Endodermal cell (in vitro differentiated cells): ENCODE data around the gene RGS5. TPM values are rescaled to one million over a fixed set of nuclear protein-coding genes. Genes with fewer than 3 reads are reported as not detected.
A peak's percentile ranks its signal among the peaks of the same experiment; 100 is the strongest.

Experiments used
- DNase-seq: peaks from one replicate; pipeline ENCODE4 v3.0.0-alpha.2; 2017
- H3K27ac ChIP-seq: 2 replicates; pipeline ENCODE4 v1.5.1; 2013; ENCODE audit warnings: mild to moderate bottlenecking, low read depth, low read length, moderate library complexity
- H3K27me3 ChIP-seq: 2 replicates; pipeline ENCODE4 v1.6.1; 2013; ENCODE audit warnings: mild to moderate bottlenecking, low read length, moderate library complexity; ENCODE audit not compliant: insufficient read depth, control insufficient read depth, poor library complexity, severe bottlenecking
- H3K36me3 ChIP-seq: 2 replicates; pipeline ENCODE4 v1.7.0; 2013; ENCODE audit warnings: mild to moderate bottlenecking, low read length, moderate library complexity; ENCODE audit not compliant: control insufficient read depth, insufficient read depth
- H3K4me1 ChIP-seq: one replicate; pipeline ENCODE4 v1.7.0; 2013; ENCODE audit warnings: low read length; ENCODE audit not compliant: control insufficient read depth, insufficient read depth
- H3K4me3 ChIP-seq: 2 replicates; pipeline ENCODE4 v1.5.1; 2013; ENCODE audit warnings: mild to moderate bottlenecking, low read length, moderate library complexity
- H3K9ac ChIP-seq: 2 replicates; pipeline ENCODE4 v1.6.1; 2013; ENCODE audit warnings: mild to moderate bottlenecking, low read length, moderate library complexity; ENCODE audit not compliant: poor library complexity, severe bottlenecking; ENCODE audit errors: extremely low read depth
- H3K9me3 ChIP-seq: 2 replicates; pipeline ENCODE4 v1.6.1; 2013; ENCODE audit warnings: mild to moderate bottlenecking, low read length, moderate library complexity; ENCODE audit not compliant: control insufficient read depth
- H3K27ac Mint-ChIP-seq: 2 replicates; pipeline ENCODE4 v1.8.0; 2020; ENCODE audit warnings: mixed read lengths
- H3K27me3 Mint-ChIP-seq: 2 replicates; pipeline ENCODE4 v1.8.0; 2021; ENCODE audit warnings: mild to moderate bottlenecking, mixed read lengths; ENCODE audit not compliant: insufficient read depth
- H3K36me3 Mint-ChIP-seq: 2 replicates; pipeline ENCODE4 v1.8.0; 2020; ENCODE audit warnings: low read depth, mixed read lengths
- H3K4me1 Mint-ChIP-seq: 2 replicates; pipeline ENCODE4 v1.8.0; 2020; ENCODE audit warnings: mixed read lengths
- H3K4me3 Mint-ChIP-seq: 2 replicates; pipeline ENCODE4 v1.8.0; 2020; ENCODE audit warnings: mild to moderate bottlenecking, moderate library complexity, mixed read lengths
- H3K9me3 Mint-ChIP-seq: 2 replicates; pipeline ENCODE4 v1.8.0; 2020; ENCODE audit warnings: mild to moderate bottlenecking, mixed read lengths
- WGBS, 2 experiments: methylation state at CpG; one replicate each; pipeline versions ENCODE4 v1.1.5 to v1.1.7; 2013; ENCODE audit warnings: missing lambda C conversion rate in 2 of 2, mixed read lengths in 1 of 2; ENCODE audit not compliant: insufficient coverage in 1 of 2, insufficient read length in 1 of 2; 5-methylcytosine and 5-hydroxymethylcytosine counted together
- total RNA-seq, 2 donors: library from RNA; stranded (reverse); fragmentation: NEBNext Ultra II Directional in 1 of 2; extraction: Animal tissue kit (Norgen Biotek cat#: 25700) in 1 of 2; gene quantifications; 2 replicates in 1 of 2; 3 replicates in 1 of 2; pipeline ENCODE4 v1.2.1, GENCODE V29; 2021
- TF ChIP-seq, protein P1 (sequence below): fragments of 200-600 bp; sonication (generic); conservative IDR thresholded peaks from 2 replicates; pipeline ENCODE4 v1.5.0; 2021; ENCODE audit warnings: antibody characterized with exemption, mild to moderate bottlenecking

Gene RGS5
- total RNA-seq, 2 donors from 2014 or later = 48.4 to 88.9 TPM

DNA sequence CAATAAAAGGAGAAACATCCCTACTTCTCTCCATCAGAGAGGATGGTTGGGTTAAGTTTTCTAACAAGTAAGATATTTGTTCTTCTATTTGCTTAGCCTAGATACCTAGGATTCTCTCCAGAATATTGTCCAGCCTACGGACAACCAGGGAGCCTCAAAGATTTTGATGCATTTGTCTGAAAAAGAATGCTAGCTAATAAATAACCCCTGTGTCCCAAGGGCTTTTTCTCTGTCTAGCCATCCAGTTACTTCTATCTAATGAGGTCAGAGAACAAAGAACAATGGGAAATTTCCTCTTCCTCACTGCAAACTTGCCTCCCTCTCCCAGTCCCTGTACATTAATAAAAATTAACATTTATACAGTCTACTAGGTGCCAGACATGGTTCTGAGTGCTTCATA is 810 bp downstream of the RGS5 start:
- peaks cover 6% of the 10 kb centered on the region for H3K4me1 ChIP-seq
- no peak overlapping the region for H3K27ac Mint-ChIP-seq
- H3K9me3 ChIP-seq = no peaks in the 10 kb centered on the region
- no peaks in the 10 kb centered on the region for H3K27me3 Mint-ChIP-seq
- peaks cover 44% of the 10 kb centered on the region for H3K4me1 Mint-ChIP-seq
- peak overlapping the region; percentile 4 for H3K27ac ChIP-seq
- 71 to 90% methylated on average over 1 of the region's 1 CpG for WGBS, 2 experiments
- H3K9ac ChIP-seq = peak overlapping the region; percentile 48
- no peaks in the 10 kb centered on the region for H3K9me3 Mint-ChIP-seq
- peak overlapping the region; percentile 75 for H3K4me3 ChIP-seq
- no peak for DNase-seq
- TF ChIP-seq, protein P1, sequence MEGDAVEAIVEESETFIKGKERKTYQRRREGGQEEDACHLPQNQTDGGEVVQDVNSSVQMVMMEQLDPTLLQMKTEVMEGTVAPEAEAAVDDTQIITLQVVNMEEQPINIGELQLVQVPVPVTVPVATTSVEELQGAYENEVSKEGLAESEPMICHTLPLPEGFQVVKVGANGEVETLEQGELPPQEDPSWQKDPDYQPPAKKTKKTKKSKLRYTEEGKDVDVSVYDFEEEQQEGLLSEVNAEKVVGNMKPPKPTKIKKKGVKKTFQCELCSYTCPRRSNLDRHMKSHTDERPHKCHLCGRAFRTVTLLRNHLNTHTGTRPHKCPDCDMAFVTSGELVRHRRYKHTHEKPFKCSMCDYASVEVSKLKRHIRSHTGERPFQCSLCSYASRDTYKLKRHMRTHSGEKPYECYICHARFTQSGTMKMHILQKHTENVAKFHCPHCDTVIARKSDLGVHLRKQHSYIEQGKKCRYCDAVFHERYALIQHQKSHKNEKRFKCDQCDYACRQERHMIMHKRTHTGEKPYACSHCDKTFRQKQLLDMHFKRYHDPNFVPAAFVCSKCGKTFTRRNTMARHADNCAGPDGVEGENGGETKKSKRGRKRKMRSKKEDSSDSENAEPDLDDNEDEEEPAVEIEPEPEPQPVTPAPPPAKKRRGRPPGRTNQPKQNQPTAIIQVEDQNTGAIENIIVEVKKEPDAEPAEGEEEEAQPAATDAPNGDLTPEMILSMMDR = no peak
- H3K36me3 Mint-ChIP-seq = no peaks in the 10 kb centered on the region
- no peaks in the 10 kb centered on the region for H3K27me3 ChIP-seq
- no peaks in the 10 kb centered on the region for H3K36me3 ChIP-seq
- H3K4me3 Mint-ChIP-seq = peak overlapping the region; percentile 40

DNA sequence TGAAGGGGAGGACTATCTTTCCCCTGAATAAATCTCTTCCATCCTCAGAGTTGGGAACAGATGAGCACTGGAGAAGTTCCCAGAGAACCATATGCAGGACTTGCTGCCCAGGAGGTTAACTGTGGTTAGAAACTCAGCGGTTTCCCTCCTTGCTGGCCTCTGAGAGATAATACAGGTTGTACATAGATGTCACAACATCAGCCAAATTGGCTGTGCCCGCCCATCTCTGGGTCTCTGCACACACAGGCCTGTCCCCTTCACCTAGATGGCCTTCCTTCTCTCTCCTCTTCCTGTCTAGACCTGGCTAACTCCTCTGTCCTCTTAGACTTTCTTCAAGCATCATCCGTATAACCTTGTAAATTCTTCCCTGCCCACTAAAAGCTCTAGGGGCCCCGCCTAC is 5.7 kb downstream of the RGS5 start:
- Histone ChIP-seq H3K27ac (no peak overlapping the region), H3K27me3 (no peaks in the 10 kb centered on the region), H3K4me1 (peaks cover 3% of the 10 kb centered on the region), H3K9ac (no peak overlapping the region), H3K4me3 (no peak overlapping the region), H3K9me3 (no peaks in the 10 kb centered on the region), H3K36me3 (no peaks in the 10 kb centered on the region)
- Mint-ChIP-seq H3K36me3 (no peaks in the 10 kb centered on the region), H3K9me3 (no peaks in the 10 kb centered on the region), H3K4me3 (no peak overlapping the region), H3K4me1 (peaks cover 59% of the 10 kb centered on the region), H3K27ac (no peak overlapping the region), H3K27me3 (no peaks in the 10 kb centered on the region)
- 92 to 100% methylated on average over 2 to 4 of the region's 4 CpGs for WGBS, 2 experiments
- DNase-seq = no peak
- TF ChIP-seq, protein P1 = no peak

DNA sequence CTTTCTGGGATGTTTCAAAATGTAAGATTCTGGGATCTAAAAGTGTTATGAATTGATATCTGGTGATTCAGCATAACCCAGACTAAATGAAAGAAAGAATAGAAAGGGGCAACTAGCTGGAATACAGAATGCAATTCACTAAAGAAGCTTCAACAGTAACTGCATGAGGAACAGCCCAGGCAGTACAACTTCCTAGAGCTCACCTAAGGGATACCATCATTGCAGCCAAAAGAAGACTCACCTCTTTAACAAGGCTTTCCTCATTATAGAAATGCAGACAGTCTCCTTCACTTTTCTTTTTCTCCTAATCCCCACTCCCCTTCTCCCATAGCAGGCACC is 6.3 kb downstream of the RGS5 start:
- H3K27ac Mint-ChIP-seq = no peak overlapping the region
- H3K27me3 Mint-ChIP-seq = no peaks in the 10 kb centered on the region
- no peaks in the 10 kb centered on the region for H3K36me3 Mint-ChIP-seq
- H3K4me3 Mint-ChIP-seq = no peak overlapping the region
- TF ChIP-seq, protein P1 = no peak
- peaks cover 3% of the 10 kb centered on the region for H3K4me1 ChIP-seq
- H3K9ac ChIP-seq = no peak overlapping the region
- no peaks in the 10 kb centered on the region for H3K36me3 ChIP-seq
- H3K27ac ChIP-seq = no peak overlapping the region
- no peaks in the 10 kb centered on the region for H3K27me3 ChIP-seq
- no peaks in the 10 kb centered on the region for H3K9me3 ChIP-seq
- peak overlapping the region; percentile 37 for H3K4me3 ChIP-seq
- H3K9me3 Mint-ChIP-seq = no peaks in the 10 kb centered on the region
- DNase-seq = no peak
- peaks cover 53% of the 10 kb centered on the region for H3K4me1 Mint-ChIP-seq
